Prostate gland (tissue), 2 donors: ENCODE measurements around the gene TPST2. TPM values are rescaled to one million over a fixed set of nuclear protein-coding genes. Genes with fewer than 3 reads are reported as not detected.

Experiments
- DNase-seq: peaks from one replicate; pipeline ENCODE4 v3.0.0-alpha.2; 2019; ENCODE audit warnings: low spot score
- H3K27ac ChIP-seq, 2 donors: fragments of 200-600 bp; sonication (generic); 2 replicates each; pipeline ENCODE4 v1.5.1; 2017 to 2019
- H3K27me3 ChIP-seq: fragments of 200-600 bp; sonication (generic); replicated peaks from 2 replicates; pipeline ENCODE4 v1.5.1; 2019; ENCODE audit not compliant: insufficient read depth
- H3K36me3 ChIP-seq, 2 donors: fragments of 200-600 bp; sonication (generic); 1 replicate in 1 of 2; 2 replicates in 1 of 2; pipeline versions ENCODE4 v1.5.1 to v1.8.1; 2017 to 2019
- H3K4me1 ChIP-seq: fragments of 200-600 bp; sonication (generic); replicated peaks from 2 replicates; pipeline ENCODE4 v1.5.1; 2019
- H3K4me3 ChIP-seq, 2 donors: fragments of 200-600 bp; sonication (generic); 2 replicates each; pipeline ENCODE4 v1.5.1; 2017 to 2019
- H3K9me3 ChIP-seq: fragments of 200-600 bp; sonication (generic); 2 replicates; pipeline ENCODE4 v1.5.1; 2017
- POLR2A ChIP-seq: fragments of 450-650 bp; IDR thresholded peaks from one replicate; pipeline ENCODE4 v1.6.1; 2016; ENCODE audit warnings: antibody characterized with exemption, mild to moderate bottlenecking
- POLR2AphosphoS5 ChIP-seq: sonication (generic); formaldehyde crosslinking; IDR thresholded peaks from one replicate; pipeline ENCODE4 v1.6.1; 2017; ENCODE audit warnings: antibody characterized with exemption
- WGBS: methylation state at CpG from one replicate; pipeline ENCODE4 v1.1.5; 2018; 5-methylcytosine and 5-hydroxymethylcytosine counted together
- intact Hi-C: fragments of 100-400 bp; cut with DNase I; formaldehyde crosslinking; loops from one replicate; pipeline ENCODE4 v1.14.2; 2022
- total RNA-seq, 2 donors: library from RNA; depleted of rRNA; stranded (reverse); fragments of >200 nt; gene quantifications; one replicate each; pipeline ENCODE4 v1.1.0, GENCODE V29; 2016
- TF ChIP-seq, protein P1 (sequence below), 4 experiments: fragments of 200-600 bp in 2 of 4; fragments of 450-650 bp in 2 of 4; sonication (generic) in 2 of 4; IDR thresholded peaks; 1 replicate in 3 of 4; 2 replicates in 1 of 4; pipeline ENCODE4 v1.5.1; 2016 to 2019; ENCODE audit warnings: antibody characterized with exemption in 4 of 4, mild to moderate bottlenecking in 2 of 4, moderate library complexity in 2 of 4

The TPST2 gene
- total RNA-seq: 100 to 1,000 TPM in 1 of 2 donors, 10 to 100 TPM in 1; 49.4 to 200 TPM

DNA sequence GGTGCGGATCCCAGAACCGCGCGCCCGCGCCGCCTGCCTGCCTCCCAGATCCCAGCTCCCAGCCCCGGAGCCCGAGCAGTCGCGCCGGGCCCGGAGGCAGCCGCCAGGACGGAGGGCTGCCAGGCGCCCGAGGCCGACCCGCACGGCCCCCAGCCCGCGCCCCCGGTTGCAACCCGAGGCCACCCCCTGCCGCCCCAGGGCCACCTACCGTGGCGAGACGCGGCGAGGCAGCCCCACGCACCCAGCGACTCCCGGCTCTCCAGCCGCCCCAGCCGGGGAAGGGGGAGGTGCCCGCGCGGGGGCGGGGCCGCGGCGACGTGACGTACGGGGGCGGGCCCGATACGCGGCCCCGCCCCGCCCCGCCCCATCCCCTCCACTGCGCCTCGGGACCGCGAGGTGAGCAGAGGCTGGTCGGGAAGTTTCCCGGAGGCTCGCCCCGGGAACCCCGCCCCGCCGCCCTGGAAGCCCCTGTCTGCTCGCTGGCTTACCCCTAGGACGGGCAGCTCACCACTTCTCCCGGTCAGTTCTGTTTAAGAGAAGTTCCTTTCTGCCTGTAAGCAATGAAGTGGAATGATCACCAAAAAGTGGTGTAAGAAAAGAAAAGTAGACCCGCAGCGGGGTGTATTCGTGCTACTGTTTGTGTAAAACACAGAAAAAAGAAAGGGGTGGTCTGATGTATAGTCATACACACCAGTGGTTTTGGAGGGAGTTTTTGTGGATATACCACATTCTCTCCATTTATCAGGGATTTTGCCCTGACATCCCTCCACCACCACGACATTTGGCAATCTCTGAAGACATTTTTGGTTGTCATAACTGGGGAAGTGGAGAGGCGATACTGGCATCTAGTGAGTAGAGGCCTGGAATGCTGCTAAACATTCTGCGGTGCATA lies at the start of gene TPST2:
TPST2 (minus strand) TSS at position 288 of the 892 bp plus-strand sequence. CDS start 48,502 bp downstream, outside the sequence.
- peak; percentile 76 for DNase-seq
- intact Hi-C loops: loop anchor here (5.0 kb wide), 1 partner anchor 108 kb away; the partner anchor contains the start of genes HPS4 and SRRD

DNA sequence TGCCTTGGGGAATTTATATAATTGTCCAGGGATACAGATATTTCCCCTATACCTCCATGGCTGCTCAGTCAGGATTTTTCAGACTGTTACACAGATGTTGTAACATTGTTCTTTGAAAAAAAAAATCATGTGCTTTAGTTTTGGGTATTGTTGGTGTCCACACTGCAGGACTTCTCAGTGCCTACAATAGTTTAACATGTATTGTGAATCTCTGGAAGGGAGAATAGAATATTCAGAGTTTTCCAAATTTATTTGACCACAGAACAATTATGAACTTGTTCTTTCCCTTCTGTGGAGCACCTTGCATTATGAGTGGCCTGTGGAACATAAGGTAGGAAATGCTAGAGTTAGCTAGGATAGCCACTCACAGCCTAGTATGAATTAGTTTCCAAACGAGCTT lies 46.4 kb upstream of the TPST2 start:
- H3K4me3 ChIP-seq: no peak overlapping the region
- TF ChIP-seq, protein P1, sequence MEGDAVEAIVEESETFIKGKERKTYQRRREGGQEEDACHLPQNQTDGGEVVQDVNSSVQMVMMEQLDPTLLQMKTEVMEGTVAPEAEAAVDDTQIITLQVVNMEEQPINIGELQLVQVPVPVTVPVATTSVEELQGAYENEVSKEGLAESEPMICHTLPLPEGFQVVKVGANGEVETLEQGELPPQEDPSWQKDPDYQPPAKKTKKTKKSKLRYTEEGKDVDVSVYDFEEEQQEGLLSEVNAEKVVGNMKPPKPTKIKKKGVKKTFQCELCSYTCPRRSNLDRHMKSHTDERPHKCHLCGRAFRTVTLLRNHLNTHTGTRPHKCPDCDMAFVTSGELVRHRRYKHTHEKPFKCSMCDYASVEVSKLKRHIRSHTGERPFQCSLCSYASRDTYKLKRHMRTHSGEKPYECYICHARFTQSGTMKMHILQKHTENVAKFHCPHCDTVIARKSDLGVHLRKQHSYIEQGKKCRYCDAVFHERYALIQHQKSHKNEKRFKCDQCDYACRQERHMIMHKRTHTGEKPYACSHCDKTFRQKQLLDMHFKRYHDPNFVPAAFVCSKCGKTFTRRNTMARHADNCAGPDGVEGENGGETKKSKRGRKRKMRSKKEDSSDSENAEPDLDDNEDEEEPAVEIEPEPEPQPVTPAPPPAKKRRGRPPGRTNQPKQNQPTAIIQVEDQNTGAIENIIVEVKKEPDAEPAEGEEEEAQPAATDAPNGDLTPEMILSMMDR (IDR thresholded peaks at IDR 0.05): no peak
- TF ChIP-seq POLR2AphosphoS5 (no peak), POLR2A (no peak)
- no peaks in the 10 kb centered on the region for H3K9me3 ChIP-seq
- no peak overlapping the region for H3K27ac ChIP-seq
- DNase-seq: no peak
- no peaks in the 10 kb centered on the region for H3K27me3 ChIP-seq
- H3K4me1 ChIP-seq: no peaks in the 10 kb centered on the region
- intact Hi-C loops: loop anchor here (5.0 kb wide), 1 partner anchor 264 kb away; no protein-coding TSS in a partner anchor
- no peaks in the 10 kb centered on the region for H3K36me3 ChIP-seq
- WGBS: 60% methylated on average over 1 of the region's 1 CpG

More for the DNA sequence above, at the start of gene TPST2:
- Histone ChIP-seq H3K9me3 (no peaks in the 10 kb centered on the region), H3K27me3 (no peaks in the 10 kb centered on the region), H3K4me3 (peak within 1 kb of the TSS; percentile 80 to 89), H3K4me1 (no peaks in the 10 kb centered on the region), H3K36me3 (no peaks in the 10 kb centered on the region), H3K27ac (peak within 1 kb of the TSS; percentile 80)
- WGBS: 2% methylated on average over 22 of the region's 72 CpGs
- TF ChIP-seq POLR2AphosphoS5 (peak; percentile 73), POLR2A (peak; percentile 92)
- TF ChIP-seq, protein P1 (IDR thresholded peaks at IDR 0.05): peak in 2 of 4 experiments; percentile 2 to 10

DNA sequence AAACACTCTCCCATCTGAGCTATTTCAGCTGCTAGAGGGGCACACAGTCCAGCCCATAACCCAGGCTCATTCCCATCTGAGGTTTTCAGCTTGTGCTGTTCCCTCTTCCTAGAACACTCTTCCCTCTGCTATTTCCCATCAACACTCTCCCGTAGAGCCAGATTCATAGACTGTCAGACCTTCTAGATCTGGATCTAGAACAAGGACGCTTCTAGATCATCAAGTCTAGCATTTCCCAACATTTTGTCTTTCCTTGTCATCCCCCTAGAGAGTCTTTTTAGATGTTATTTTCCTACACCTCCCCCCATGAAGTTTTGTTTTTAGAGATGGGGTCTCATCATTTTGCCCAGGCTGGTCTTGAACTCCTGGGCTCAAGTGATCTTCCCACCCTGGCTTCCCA lies 45.2 kb upstream of the TPST2 start:
- H3K27ac ChIP-seq: no peak overlapping the region
- H3K4me3 ChIP-seq: no peak overlapping the region
- no peaks in the 10 kb centered on the region for H3K36me3 ChIP-seq
- WGBS: 90% methylated on average over 2 of the region's 2 CpGs
- TF ChIP-seq POLR2AphosphoS5 (no peak), POLR2A (no peak)
- TF ChIP-seq, protein P1 (IDR thresholded peaks at IDR 0.05): no peak
- no peaks in the 10 kb centered on the region for H3K4me1 ChIP-seq
- intact Hi-C loops: loop anchor here (5.0 kb wide), 1 partner anchor 263 kb away; no protein-coding TSS in a partner anchor
- no peaks in the 10 kb centered on the region for H3K9me3 ChIP-seq
- no peaks in the 10 kb centered on the region for H3K27me3 ChIP-seq
- no peak for DNase-seq

DNA sequence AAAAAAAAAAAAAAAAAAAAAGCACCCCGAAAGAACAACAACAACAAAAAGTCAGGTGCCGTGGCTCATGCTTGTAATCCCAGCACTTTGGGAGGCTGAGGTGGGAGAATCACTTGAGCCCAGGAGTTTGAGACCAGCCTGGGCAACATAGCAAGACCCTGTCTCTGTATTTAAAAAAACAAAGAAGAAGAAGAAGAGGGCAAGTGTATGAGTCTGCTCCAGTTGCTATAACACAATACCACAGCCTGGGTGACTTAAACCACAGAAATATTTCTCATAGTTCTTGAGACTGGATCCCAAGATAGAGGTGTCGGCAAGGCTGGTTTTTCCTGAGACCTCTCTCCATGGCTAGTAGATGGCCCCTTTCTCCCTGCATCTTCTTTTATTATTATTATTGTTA lies 44.3 kb upstream of the TPST2 start:
- WGBS: 94% methylated on average over 3 of the region's 3 CpGs
- no peak overlapping the region for H3K4me3 ChIP-seq
- no peak for DNase-seq
- intact Hi-C loops: no loop called here
- no peak overlapping the region for H3K27ac ChIP-seq
- no peaks in the 10 kb centered on the region for H3K9me3 ChIP-seq
- no peaks in the 10 kb centered on the region for H3K4me1 ChIP-seq
- no peaks in the 10 kb centered on the region for H3K27me3 ChIP-seq
- TF ChIP-seq, protein P1 (IDR thresholded peaks at IDR 0.05): no peak
- no peaks in the 10 kb centered on the region for H3K36me3 ChIP-seq
